HepG2 (cell line): ENCODE data around the gene TLE5. TPM values are rescaled to one million over a fixed set of nuclear protein-coding genes. Genes with fewer than 3 reads are reported as not detected.
A peak's percentile ranks its signal among the peaks of the same experiment; 100 is the strongest.

Experiments
- CEBPG ChIP-seq: IDR thresholded peaks from 2 replicates; pipeline ENCODE4 v1.6.1; 2016
- DNMT3B ChIP-seq: conservative IDR thresholded peaks from 2 replicates; pipeline ENCODE4 v1.6.1; 2016; ENCODE audit warnings: missing biosample characterization, control low read depth
- EP300 ChIP-seq, 3 experiments: sonication (generic) in 1 of 3; formaldehyde crosslinking in 1 of 3; IDR thresholded peaks; 2 replicates each; pipeline versions ENCODE4 v1.5.1 to v1.6.1; 2011 to 2020; ENCODE audit warnings: low read depth in 2 of 3, low read length in 2 of 3, borderline replicate concordance in 1 of 3, improper control_type of control experiment in 1 of 3, mild to moderate bottlenecking in 1 of 3, missing genetic modification reagents in 1 of 3, moderate library complexity in 1 of 3
- FOXK2 ChIP-seq: fragments of 450-650 bp; IDR thresholded peaks from 2 replicates; pipeline ENCODE4 v1.6.1; 2016
- HOXA7 ChIP-seq: sonication (generic); formaldehyde crosslinking; IDR thresholded peaks from 2 replicates; pipeline ENCODE4 v1.8.1; 2022; ENCODE audit warnings: mild to moderate bottlenecking, missing genetic modification reagents, moderate library complexity
- KIAA2018 ChIP-seq: sonication (generic); formaldehyde crosslinking; IDR thresholded peaks from 2 replicates; pipeline ENCODE4 v1.5.0; 2020; ENCODE audit warnings: mild to moderate bottlenecking, missing genetic modification reagents, borderline replicate concordance
- PATZ1 ChIP-seq: sonication (generic); formaldehyde crosslinking; IDR thresholded peaks from 2 replicates; pipeline ENCODE4 v1.4.0; 2020; ENCODE audit warnings: missing genetic modification reagents
- ZBTB14 ChIP-seq: sonication (generic); formaldehyde crosslinking; IDR thresholded peaks from 2 replicates; pipeline ENCODE4 v1.4.0; 2020; ENCODE audit warnings: missing genetic modification reagents
- polyA plus RNA-seq, 8 experiments: library from polyadenylated mRNA; depleted of rRNA in 3 of 8; stranded (reverse) in 7 of 8; unstranded in 1 of 8; fragments of >200 nt; fragmentation: Illumina TruSeq in 4 of 8; extraction: Trizol in 4 of 8; gene quantifications; 2 replicates each; pipeline versions ENCODE4 v1.2.1 to v1.2.3, GENCODE V29; 2011 to 2016; ENCODE audit warnings: low read depth in 4 of 8, missing spikeins in 1 of 8, mixed read lengths in 1 of 8; ENCODE audit not compliant: insufficient read depth in 1 of 8
- total RNA-seq, 5 experiments: library from RNA; depleted of rRNA; stranded (reverse); fragments of >200 nt; fragmentation: Illumina TruSeq; extraction: Trizol; gene quantifications; 2 replicates each; pipeline ENCODE4 v1.2.3, GENCODE V29; 2016; ENCODE audit warnings: low read depth in 1 of 5
- TF ChIP-seq, protein P1 (sequence below): sonication (generic); formaldehyde crosslinking; conservative IDR thresholded peaks from 2 replicates; pipeline ENCODE4 v1.4.0; 2020; ENCODE audit warnings: mild to moderate bottlenecking, missing genetic modification reagents, moderate library complexity
- TF ChIP-seq, protein P2 (sequence below): sonication (generic); formaldehyde crosslinking; IDR thresholded peaks from 2 replicates; pipeline ENCODE4; 2020; ENCODE audit warnings: missing genetic modification reagents, mild to moderate bottlenecking, borderline replicate concordance

The TLE5 gene
- total and polyA plus RNA-seq, 2 of the 13 experiments (the other 11 are each of a cell fraction or from before 2014, with no cell fraction given) = 62.8 to 189 TPM

DNA sequence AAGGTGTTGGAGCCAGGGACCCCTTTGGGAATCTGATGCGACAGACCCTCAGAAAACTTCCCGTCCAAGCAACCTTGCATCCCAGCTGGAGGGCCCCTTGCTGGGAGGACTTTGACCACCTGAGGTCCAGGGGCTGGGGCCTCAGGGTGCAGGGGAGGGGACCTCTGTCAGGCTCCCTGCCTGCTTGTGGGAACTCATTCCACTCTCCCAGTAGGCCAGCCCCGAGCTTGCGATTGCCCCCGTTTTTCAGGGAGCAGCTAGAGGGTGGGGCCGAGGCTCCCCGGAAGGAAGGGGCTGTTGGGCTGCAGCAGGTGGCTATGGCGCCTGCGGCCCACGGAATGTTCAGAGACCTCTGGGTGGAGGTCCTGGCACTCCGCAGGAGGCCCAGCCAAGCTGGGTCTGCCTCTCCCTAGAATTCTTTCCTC, 34.6 kb upstream of the TLE5 start (continued):
- TF ChIP-seq, protein P1, sequence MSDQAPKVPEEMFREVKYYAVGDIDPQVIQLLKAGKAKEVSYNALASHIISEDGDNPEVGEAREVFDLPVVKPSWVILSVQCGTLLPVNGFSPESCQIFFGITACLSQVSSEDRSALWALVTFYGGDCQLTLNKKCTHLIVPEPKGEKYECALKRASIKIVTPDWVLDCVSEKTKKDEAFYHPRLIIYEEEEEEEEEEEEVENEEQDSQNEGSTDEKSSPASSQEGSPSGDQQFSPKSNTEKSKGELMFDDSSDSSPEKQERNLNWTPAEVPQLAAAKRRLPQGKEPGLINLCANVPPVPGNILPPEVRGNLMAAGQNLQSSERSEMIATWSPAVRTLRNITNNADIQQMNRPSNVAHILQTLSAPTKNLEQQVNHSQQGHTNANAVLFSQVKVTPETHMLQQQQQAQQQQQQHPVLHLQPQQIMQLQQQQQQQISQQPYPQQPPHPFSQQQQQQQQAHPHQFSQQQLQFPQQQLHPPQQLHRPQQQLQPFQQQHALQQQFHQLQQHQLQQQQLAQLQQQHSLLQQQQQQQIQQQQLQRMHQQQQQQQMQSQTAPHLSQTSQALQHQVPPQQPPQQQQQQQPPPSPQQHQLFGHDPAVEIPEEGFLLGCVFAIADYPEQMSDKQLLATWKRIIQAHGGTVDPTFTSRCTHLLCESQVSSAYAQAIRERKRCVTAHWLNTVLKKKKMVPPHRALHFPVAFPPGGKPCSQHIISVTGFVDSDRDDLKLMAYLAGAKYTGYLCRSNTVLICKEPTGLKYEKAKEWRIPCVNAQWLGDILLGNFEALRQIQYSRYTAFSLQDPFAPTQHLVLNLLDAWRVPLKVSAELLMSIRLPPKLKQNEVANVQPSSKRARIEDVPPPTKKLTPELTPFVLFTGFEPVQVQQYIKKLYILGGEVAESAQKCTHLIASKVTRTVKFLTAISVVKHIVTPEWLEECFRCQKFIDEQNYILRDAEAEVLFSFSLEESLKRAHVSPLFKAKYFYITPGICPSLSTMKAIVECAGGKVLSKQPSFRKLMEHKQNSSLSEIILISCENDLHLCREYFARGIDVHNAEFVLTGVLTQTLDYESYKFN (CRISPR knock-in tag) = peak; percentile 92
- TF ChIP-seq, protein P2, sequence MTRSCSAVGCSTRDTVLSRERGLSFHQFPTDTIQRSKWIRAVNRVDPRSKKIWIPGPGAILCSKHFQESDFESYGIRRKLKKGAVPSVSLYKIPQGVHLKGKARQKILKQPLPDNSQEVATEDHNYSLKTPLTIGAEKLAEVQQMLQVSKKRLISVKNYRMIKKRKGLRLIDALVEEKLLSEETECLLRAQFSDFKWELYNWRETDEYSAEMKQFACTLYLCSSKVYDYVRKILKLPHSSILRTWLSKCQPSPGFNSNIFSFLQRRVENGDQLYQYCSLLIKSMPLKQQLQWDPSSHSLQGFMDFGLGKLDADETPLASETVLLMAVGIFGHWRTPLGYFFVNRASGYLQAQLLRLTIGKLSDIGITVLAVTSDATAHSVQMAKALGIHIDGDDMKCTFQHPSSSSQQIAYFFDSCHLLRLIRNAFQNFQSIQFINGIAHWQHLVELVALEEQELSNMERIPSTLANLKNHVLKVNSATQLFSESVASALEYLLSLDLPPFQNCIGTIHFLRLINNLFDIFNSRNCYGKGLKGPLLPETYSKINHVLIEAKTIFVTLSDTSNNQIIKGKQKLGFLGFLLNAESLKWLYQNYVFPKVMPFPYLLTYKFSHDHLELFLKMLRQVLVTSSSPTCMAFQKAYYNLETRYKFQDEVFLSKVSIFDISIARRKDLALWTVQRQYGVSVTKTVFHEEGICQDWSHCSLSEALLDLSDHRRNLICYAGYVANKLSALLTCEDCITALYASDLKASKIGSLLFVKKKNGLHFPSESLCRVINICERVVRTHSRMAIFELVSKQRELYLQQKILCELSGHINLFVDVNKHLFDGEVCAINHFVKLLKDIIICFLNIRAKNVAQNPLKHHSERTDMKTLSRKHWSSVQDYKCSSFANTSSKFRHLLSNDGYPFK (CRISPR knock-in tag) = no peak
- TF ChIP-seq CEBPG = no peak
- TF ChIP-seq KIAA2018 (CRISPR knock-in tag) = no peak
- no peak for TF ChIP-seq HOXA7 (CRISPR knock-in tag)
- TF ChIP-seq FOXK2 = no peak
- TF ChIP-seq PATZ1 (CRISPR knock-in tag) = peak; percentile 62
- no peak for TF ChIP-seq ZBTB14 (CRISPR knock-in tag)
- peak in 1 of 2 experiments; percentile 45; a peak in 1 of 4 replicates for TF ChIP-seq EP300 (IDR thresholded peaks at IDR 0.05; ENCODE audit: low read depth in 2 of 2, low read length in 2 of 2)
- TF ChIP-seq EP300 (CRISPR knock-in tag; IDR thresholded peaks at IDR 0.05; ENCODE audit: borderline replicate concordance) = no peak; the same call in 1 of the 2 replicates
- no peak for TF ChIP-seq DNMT3B (CRISPR knock-in tag)
